Transverse colon (tissue), 4 donors: ENCODE data around the gene COMMD3. TPM values are rescaled to one million over a fixed set of nuclear protein-coding genes. Genes with fewer than 3 reads are reported as not detected.

Experiments
- DNase-seq: peaks from one replicate; pipeline ENCODE4 v3.0.0-alpha.2; 2019
- H3K27ac ChIP-seq, 4 donors: fragments of 200-600 bp; sonication (generic); 2 replicates each; pipeline ENCODE4 v1.5.1; 2016 to 2018; ENCODE audit warnings: inconsistent platforms in 4 of 4
- H3K27me3 ChIP-seq: fragments of 200-600 bp; sonication (generic); 2 replicates; pipeline ENCODE4 v1.5.1; 2017; ENCODE audit warnings: inconsistent platforms
- H3K36me3 ChIP-seq, 4 donors: fragments of 200-600 bp; sonication (generic); 2 replicates each; pipeline ENCODE4 v1.5.1; 2017 to 2019; ENCODE audit warnings: inconsistent platforms in 4 of 4
- H3K4me1 ChIP-seq, 4 donors: fragments of 200-600 bp; sonication (generic); 2 replicates each; pipeline ENCODE4 v1.5.1; 2017 to 2020; ENCODE audit warnings: inconsistent platforms in 4 of 4
- H3K4me3 ChIP-seq, 4 donors: fragments of 200-600 bp; sonication (generic); 1 replicate in 1 of 4; 2 replicates in 3 of 4; pipeline versions ENCODE4 v1.5.1 to v1.6.1; 2017 to 2019; ENCODE audit warnings: inconsistent platforms in 4 of 4
- H3K9me3 ChIP-seq, 2 donors: fragments of 200-600 bp; sonication (generic); 2 replicates each; pipeline ENCODE4 v1.5.1; 2017 to 2019; ENCODE audit warnings: inconsistent platforms in 2 of 2
- EP300 ChIP-seq: sonication (generic); formaldehyde crosslinking; IDR thresholded peaks from one replicate; pipeline ENCODE4 v1.6.1; 2017; ENCODE audit warnings: antibody characterized with exemption, low read depth
- POLR2A ChIP-seq: fragments of 450-650 bp; IDR thresholded peaks from one replicate; pipeline ENCODE4 v1.6.1; 2016; ENCODE audit warnings: antibody characterized with exemption, mild to moderate bottlenecking, moderate library complexity
- POLR2AphosphoS5 ChIP-seq, 3 donors: sonication (generic); formaldehyde crosslinking; IDR thresholded peaks; one replicate each; pipeline ENCODE4 v1.6.1; 2016; ENCODE audit warnings: antibody characterized with exemption in 3 of 3
- WGBS, 2 donors: methylation state at CpG; one replicate each; pipeline ENCODE4 v1.1.5; 2018; ENCODE audit warnings: low coverage in 1 of 2; 5-methylcytosine and 5-hydroxymethylcytosine counted together
- in situ Hi-C, 4 donors: fragments of 200-750 bp; cut with MboI; loops; one replicate each; pipeline versions ENCODE4 v1.15.0 to v1.15.1; 2017; ENCODE audit warnings: low sequenced_read_pairs in 3 of 4, low pct_ligation_motif_present in 1 of 4, low pct_unique_long_range_greater_than_20kb in 1 of 4
- intact Hi-C: fragments of 100-400 bp; cut with DNase I; formaldehyde crosslinking; loops from one replicate; pipeline ENCODE4 v1.15.1; 2023; ENCODE audit warnings: low total_unique reads
- total RNA-seq, 4 donors: library from RNA; depleted of rRNA; stranded (reverse); fragments of >200 nt; gene quantifications; one replicate each; pipeline ENCODE4 v1.1.0, GENCODE V29; 2016
- TF ChIP-seq, protein P1 (sequence below), 5 experiments: fragments of 200-600 bp in 3 of 5; fragments of 450-650 bp in 2 of 5; sonication (generic) in 3 of 5; IDR thresholded peaks; 1 replicate in 2 of 5; 2 replicates in 3 of 5; pipeline ENCODE4 v1.5.1; 2016 to 2017; ENCODE audit warnings: antibody characterized with exemption in 5 of 5, inconsistent platforms in 3 of 5, mild to moderate bottlenecking in 2 of 5, moderate library complexity in 1 of 5

The COMMD3 gene
- total RNA-seq, 4 donors from 2014 or later: 3.0 to 35.1 (median 18.3) TPM

DNA sequence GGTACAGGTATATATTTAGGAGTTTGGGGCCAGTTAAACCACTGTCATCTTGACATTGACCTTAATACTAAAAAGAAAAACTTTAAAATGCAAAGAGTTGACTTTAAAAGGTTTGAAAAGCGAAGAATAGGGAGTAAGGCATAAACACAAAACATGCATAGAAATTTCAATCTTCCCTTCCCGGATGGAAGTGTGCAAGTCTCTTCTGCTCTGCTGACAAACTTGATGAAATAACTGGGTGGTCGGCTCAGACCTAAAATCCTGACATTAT is 25.7 kb downstream of the COMMD3 start:
- H3K36me3 ChIP-seq: no peaks in the 10 kb centered on the region
- H3K9me3 ChIP-seq: no peaks in the 10 kb centered on the region
- H3K27me3 ChIP-seq: peaks cover 91% of the 10 kb centered on the region
- no peak for DNase-seq
- 37 to 43% methylated on average over 3 of the region's 3 CpGs for WGBS, 2 donors
- H3K4me1 ChIP-seq: peaks cover 0 to 25% (median 21%) of the 10 kb centered on the region in 4 donors
- no peak overlapping the region for H3K4me3 ChIP-seq
- intact Hi-C loops: no loop called here
- TF ChIP-seq POLR2AphosphoS5 (IDR thresholded peaks at IDR 0.05) (peak in 1 of 3 donors; percentile 2), EP300 (no peak)
- no peak overlapping the region for H3K27ac ChIP-seq
- in situ Hi-C loops: no loop called here

DNA sequence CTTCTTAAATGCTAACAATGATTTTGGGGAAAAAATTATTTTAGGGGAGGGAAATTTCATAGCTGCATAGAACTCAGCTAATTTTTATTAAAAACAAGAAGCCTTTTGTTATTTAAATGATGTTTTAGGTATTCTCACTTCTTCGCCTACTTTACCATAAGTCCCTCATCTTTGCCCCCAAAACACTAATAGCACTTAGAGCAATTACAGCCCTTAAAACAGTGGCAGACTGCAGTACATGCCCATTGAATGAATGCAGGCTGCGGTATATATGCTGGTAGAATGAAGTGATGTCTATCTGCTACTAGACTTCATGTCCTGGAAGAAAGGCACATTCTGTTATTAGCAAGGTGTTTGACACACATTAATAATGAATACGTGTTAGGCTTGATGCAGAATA is 26.2 kb downstream of the COMMD3 start:
- Histone ChIP-seq H3K9me3 (no peaks in the 10 kb centered on the region), H3K36me3 (no peaks in the 10 kb centered on the region), H3K4me1 (peaks cover 0 to 22% (median 20%) of the 10 kb centered on the region in 4 donors), H3K27ac (no peak overlapping the region), H3K4me3 (no peak overlapping the region), H3K27me3 (peaks cover 91% of the 10 kb centered on the region)
- intact Hi-C loops (no loop called here), in situ Hi-C loops (no loop called here)
- DNase-seq: no peak
- 36 to 46% methylated on average over 3 of the region's 3 CpGs for WGBS, 2 donors
- TF ChIP-seq, protein P1, sequence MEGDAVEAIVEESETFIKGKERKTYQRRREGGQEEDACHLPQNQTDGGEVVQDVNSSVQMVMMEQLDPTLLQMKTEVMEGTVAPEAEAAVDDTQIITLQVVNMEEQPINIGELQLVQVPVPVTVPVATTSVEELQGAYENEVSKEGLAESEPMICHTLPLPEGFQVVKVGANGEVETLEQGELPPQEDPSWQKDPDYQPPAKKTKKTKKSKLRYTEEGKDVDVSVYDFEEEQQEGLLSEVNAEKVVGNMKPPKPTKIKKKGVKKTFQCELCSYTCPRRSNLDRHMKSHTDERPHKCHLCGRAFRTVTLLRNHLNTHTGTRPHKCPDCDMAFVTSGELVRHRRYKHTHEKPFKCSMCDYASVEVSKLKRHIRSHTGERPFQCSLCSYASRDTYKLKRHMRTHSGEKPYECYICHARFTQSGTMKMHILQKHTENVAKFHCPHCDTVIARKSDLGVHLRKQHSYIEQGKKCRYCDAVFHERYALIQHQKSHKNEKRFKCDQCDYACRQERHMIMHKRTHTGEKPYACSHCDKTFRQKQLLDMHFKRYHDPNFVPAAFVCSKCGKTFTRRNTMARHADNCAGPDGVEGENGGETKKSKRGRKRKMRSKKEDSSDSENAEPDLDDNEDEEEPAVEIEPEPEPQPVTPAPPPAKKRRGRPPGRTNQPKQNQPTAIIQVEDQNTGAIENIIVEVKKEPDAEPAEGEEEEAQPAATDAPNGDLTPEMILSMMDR (IDR thresholded peaks at IDR 0.05): no peak
- TF ChIP-seq EP300: no peak
- TF ChIP-seq POLR2AphosphoS5 (IDR thresholded peaks at IDR 0.05): no peak
- no peak for TF ChIP-seq POLR2A

DNA sequence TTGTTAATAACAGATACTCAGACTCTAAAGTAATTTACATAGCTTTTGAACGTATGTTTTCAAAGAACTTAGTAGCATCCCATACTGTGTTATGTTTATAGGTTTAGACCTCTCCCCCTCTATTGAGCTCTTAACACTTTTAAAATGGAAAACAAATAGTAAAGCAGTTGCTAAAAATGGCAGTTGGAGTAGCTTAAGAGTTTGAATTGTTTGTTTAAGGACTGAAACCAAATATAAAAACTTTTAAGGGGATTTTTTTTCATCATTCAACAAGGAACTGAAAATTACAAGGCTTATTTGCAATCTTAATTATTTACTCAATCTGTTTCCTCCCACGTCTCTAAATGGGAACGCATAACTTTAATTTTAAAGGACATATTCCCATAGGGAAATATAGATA is 27.5 kb downstream of the COMMD3 start:
- Histone ChIP-seq H3K27ac (no peak overlapping the region), H3K27me3 (peaks cover 91% of the 10 kb centered on the region), H3K9me3 (no peaks in the 10 kb centered on the region), H3K36me3 (no peaks in the 10 kb centered on the region), H3K4me3 (no peak overlapping the region), H3K4me1 (peaks cover 0 to 22% (median 20%) of the 10 kb centered on the region in 4 donors)
- intact Hi-C loops: no loop called here
- no peak for DNase-seq
- TF ChIP-seq POLR2AphosphoS5 (IDR thresholded peaks at IDR 0.05) (no peak), EP300 (no peak), POLR2A (no peak)
- TF ChIP-seq, protein P1 (IDR thresholded peaks at IDR 0.05): no peak
- in situ Hi-C loops: no loop called here
- WGBS, 2 donors: 17 to 18% methylated on average over 3 of the region's 3 CpGs

DNA sequence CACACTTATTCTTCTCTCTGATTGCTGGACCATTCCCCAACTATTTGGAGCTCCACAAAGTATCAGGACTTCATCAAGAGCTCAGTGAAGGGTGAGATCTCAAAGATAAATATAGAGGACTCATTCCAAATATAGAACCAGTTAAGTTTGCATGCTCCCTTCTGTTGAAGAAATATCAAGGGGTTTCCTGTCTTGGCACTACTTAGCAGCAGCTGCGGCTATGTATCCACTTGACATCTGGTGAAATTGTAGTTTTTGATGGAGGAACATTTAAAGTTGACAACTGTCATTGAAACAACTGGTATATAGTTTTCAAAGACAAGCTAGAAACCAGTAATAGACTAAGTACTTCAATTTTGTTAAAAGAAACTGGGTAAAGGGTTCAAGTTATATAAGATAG is 28.1 kb downstream of the COMMD3 start:
- H3K4me3 ChIP-seq: no peak overlapping the region
- TF ChIP-seq, protein P1 (IDR thresholded peaks at IDR 0.05): no peak
- TF ChIP-seq POLR2A (no peak), POLR2AphosphoS5 (IDR thresholded peaks at IDR 0.05) (no peak), EP300 (no peak)
- in situ Hi-C loops (no loop called here), intact Hi-C loops (no loop called here)
- H3K9me3 ChIP-seq: no peaks in the 10 kb centered on the region
- H3K27ac ChIP-seq: no peak overlapping the region
- H3K27me3 ChIP-seq: peaks cover 90% of the 10 kb centered on the region
- no peak for DNase-seq
- peaks cover 0 to 22% (median 20%) of the 10 kb centered on the region in 4 donors for H3K4me1 ChIP-seq
- WGBS, 2 donors: 27 to 40% methylated on average over 1 of the region's 1 CpG
- H3K36me3 ChIP-seq: no peaks in the 10 kb centered on the region

DNA sequence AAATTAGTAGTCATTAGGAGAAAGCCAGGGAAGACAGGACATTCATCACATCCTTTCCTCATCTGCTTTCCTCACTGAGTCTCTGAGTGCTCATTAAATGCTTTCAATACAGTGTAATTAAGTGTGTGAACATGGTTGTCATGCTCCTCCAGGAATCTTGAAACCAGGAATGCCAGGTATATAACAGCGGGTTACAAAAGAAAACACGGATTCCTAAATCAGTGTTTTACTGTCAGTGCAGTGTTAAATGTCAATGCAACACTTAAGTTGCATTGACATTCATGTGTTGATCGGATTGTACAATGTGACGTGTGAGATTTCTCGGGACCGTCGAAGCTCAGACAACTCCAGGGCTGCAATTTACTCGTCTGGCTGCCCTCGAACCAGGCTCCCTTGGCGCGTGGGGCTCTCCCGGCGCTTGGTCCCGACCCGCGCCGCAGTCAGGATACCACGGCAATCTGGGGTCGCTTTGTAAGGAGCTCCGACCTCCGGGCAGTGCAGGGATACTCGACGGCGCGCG is 28.7 kb downstream of the COMMD3 start:
- H3K36me3 ChIP-seq: no peaks in the 10 kb centered on the region
- peaks cover 0 to 18% (median 17%) of the 10 kb centered on the region in 4 donors for H3K4me1 ChIP-seq
- DNase-seq: no peak
- H3K27ac ChIP-seq: no peak overlapping the region
- no peak for TF ChIP-seq POLR2A
- no peak for TF ChIP-seq EP300
- TF ChIP-seq, protein P1 (IDR thresholded peaks at IDR 0.05): no peak
- TF ChIP-seq POLR2AphosphoS5 (IDR thresholded peaks at IDR 0.05): no peak
- no peaks in the 10 kb centered on the region for H3K9me3 ChIP-seq
- intact Hi-C loops: no loop called here
- 10 to 39% methylated on average over 2 to 26 of the region's 26 CpGs for WGBS, 2 donors
- H3K4me3 ChIP-seq: peak overlapping the region in 2 of 4 donors; percentile 20 to 43
- in situ Hi-C loops: no loop called here
- peaks cover 85% of the 10 kb centered on the region for H3K27me3 ChIP-seq
